Measurements from ENCODE around the gene SCYGR1.
"Not testable (repeated sequence)": the region's sequence is repeated elsewhere in the genome, so short reads cannot be mapped to it uniquely, and the experiment has no call there.

The SCYGR1 gene

DNA sequence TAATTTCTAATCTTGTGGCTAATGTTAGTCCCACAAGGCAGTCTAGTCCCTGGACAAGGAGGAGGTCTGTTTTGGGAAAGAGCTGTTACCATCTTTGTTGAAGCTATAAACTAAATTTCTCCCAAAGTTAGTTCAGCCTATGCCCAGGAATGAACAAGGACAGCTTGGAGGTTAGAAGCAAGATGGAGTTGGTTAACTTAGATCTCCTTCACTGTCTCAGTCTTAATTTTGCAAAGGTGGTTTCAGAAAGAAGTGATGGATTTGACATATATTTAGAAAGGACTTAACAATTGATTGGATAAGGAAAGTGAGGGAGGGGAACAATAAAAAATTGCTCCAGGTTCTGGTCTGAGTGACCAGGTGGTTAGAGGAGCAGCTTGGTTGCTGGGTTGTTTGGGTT lies 14.6 kb upstream of the SCYGR1 start:
- DNase-seq, result no peak

DNA sequence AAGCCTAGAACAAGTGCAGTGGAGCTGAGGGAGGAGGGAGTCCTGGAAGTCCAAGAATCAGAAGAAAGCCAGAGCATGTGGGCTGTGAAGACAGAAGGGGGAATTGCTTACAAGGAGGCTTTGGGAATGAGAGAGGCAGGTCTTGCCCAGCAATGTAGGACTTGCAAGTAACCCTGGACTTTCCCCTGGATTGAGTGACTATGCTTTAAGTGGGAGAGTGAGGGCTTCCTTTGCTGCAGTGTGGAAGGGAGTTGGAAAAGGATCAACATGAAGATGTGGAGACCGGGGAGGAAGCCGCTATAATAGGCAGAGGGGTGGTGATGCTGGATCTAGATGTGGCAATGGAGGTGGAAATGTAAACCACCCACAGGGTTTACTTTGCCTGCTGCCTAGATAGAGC lies 13.8 kb upstream of the SCYGR1 start:
- no peak for DNase-seq

DNA sequence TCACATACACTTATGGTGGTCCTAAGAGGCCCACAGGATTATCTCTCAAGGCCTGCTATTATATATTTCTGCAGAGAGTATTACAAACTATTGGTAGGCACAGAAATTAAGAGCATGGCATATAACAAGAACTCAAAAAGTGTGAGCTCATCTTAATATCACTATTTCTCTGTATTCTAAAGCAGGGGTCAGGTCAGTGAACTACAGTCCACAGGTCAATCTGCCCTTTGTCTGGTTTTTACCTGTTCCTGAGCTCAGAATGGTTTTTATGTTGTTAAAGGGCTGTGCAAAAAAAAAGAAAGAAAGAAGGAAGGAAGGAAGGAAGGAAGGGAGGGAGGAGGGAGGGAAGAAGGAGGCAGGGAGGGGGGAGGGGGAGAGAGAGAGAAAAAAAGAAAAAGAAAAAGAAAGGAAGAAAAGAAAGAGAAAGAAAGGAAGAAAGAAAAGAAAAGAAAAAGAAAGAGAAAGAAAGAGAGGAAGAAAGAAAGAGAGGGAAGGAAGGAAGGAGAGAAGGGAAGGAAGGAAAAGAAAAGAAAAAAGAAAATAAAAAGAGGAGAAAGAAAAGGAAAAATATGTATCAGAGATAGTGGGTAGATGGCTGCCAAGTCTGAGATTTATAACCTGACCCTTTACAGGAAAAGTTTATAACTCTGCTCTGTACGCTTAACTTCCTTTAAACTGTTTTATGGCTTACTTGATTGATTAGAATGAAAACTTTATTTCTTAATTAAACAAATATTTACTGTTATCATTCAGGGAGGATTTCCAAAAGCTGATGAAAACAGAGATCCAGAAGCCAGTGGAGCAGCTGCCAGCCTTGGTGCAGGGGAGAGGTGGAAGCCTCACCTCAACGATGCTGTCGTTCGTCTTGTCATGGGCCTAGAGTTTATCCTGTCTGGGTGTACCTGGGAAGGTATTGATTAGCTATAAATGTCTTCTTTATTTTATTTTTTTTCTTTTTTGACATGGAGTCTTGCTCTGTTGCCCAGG lies 11.2 kb upstream of the SCYGR1 start:
- no peak for DNase-seq

DNA sequence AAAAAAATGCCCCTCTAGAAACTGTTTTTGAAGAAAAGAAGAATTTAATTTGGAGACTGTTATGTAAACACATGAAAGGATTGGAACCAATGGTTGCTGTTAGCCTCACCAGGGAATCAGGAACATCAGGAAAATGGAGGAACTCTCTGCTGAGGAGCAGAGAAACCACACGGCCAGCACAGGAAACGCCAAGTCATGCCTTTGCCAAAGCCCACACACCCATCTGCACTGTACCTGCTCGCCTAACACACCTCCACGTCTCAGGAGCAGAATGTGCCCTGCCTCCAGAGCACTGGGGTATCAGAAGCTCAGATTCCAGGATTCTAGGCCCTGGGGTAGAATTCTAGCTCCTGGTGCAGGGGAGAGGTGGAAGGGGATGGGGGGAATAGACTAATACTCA lies 9.8 kb upstream of the SCYGR1 start:
- DNase-seq, result no peak

GRCh38 chr2:227395556-227395955 lies 7.8 kb upstream of the SCYGR1 start:
- no peak for DNase-seq

DNA sequence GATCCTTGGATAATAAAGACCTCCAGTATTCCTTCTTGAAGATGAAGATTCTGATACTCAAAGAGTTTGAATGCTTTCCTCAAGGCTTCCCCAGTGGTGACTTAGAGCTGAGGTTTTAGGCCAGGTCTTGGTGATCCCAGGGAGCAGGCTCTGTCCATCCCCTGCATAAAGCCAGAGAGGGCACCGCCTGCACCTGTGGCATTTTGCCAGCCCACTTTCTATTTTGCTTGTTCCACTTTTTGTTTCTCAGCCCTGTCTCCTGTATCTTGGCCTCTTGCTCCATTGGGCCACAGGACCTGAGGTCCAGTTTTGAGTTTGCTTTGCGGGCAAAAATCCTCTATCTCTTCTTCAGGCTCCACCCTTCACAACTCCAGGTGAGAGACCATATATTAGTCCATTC lies 6.7 kb upstream of the SCYGR1 start:
- DNase-seq, result no peak

- no peak for DNase-seq
Measured at GRCh38 chr2:227390468-227391256, 2.9 kb upstream of the SCYGR1 start.

DNA sequence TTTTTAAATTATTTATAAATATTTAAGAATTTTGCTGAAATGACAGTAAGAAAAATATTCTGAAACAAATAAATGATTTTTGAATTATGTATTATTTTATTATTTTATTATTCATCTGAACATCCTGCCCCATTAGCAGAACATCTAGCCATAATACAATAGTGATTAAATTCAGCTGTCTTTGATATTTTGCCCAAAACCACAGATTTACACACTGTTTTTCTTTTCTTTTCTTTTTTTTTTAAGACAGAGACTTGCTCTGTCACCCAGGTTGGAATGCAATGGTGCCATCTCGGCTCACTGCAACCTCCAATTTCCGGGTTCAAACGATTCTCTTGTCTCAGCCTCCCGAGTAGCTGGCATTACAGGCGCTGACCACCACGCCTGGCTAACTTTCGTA lies 1.9 kb upstream of the SCYGR1 start:
- DNase-seq, result no peak

- DNase-seq, result no peak
Measured at GRCh38 chr2:227389231-227389630, 1.5 kb upstream of the SCYGR1 start.

GRCh38 chr2:227388537-227389011 lies 825 bp upstream of the SCYGR1 start:
- no peak for DNase-seq

DNA sequence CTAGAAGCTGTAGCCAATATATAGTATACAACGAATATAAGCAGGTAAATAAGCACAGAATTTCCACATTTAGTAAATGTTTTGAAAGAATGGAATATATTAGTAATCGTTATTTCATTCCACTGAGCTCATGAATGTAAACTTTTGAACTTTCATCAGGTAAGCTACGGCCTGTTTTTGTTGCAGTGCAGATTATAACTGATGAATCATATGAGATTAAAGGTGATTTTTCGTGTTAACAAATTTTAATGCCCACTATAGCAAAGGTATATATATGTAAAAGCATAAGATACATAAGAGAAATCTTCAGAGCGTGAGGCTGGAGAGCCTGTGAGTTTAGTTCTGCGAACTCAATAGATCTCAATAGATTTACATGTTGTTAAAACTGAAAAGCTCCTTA lies 1.1 kb downstream of the SCYGR1 start:
- no peak for DNase-seq

DNA sequence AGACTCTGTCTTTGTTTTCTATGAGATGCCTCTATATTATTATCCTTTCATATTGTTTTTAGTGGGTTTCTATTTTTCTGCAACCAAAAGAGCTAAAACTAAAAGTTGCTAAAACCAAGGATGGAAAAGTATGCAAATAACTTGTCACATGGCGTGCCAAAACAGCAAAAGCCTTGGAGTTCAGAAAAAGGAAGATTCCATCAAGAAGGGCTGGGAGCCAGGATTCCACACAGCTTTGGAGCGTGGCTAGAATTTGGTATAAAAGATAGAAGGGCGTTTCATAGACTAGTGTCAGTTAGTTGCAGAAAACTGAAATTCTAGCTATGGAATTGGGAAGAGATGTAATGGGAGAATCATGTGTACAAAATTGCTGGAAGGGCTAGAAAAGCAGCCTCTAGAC lies 4.1 kb downstream of the SCYGR1 start:
- no peak for DNase-seq

GRCh38 chr2:227382241-227382835 lies 5.4 kb downstream of the SCYGR1 start:
- DNase-seq, result not testable (repeated sequence)

DNA sequence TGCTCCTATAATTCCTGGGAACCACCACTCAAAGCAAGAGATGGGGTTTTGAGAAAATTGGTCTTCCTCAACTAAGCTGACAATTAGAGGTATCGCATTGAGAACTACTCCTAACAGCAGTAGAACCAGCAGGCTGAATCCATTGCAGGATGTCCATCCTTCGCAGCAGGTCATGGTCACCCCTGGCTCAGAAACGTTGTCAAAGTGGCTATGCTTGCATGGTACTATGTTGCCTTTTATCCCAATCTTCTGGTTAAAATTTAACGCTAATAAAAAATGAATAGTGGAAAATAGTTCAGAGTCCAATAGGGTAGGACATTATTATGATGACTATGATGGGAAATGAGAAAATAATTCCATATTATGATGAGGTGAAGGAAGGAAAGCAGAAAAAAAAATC lies 8.7 kb downstream of the SCYGR1 start, which contains the start of gene TM4SF20:
TSS of gene TM4SF20 (minus strand) at position 212 of the 400 bp plus-strand sequence. CDS start at position 174, 38 bp downstream.
- no peak for DNase-seq

DNA sequence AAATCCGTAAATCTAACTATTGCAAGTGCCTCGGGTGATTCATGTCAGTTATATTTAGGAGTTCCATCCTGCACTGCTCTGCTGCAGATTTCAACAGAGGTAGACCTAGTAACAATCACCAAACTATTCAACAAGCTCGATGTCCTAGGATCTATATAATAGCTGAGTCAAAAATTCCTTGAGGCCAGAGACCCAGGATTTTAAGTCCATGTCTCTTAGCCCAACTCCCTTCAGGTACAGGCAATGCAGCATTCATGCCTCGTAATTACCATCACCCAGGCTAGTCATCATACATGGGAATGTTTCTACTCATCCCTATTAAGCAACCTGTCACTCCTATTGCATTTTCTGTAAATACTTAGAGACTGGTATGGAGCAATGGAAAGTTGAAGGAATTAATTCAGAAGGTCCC lies 9.4 kb downstream of the SCYGR1 start:
- DNase-seq, result no peak

GRCh38 chr2:227377467-227378351 lies 10.0 kb downstream of the SCYGR1 start:
- DNase-seq, result no peak

- no peak for DNase-seq
Measured at GRCh38 chr2:227376656-227377396, 10.9 kb downstream of the SCYGR1 start.

DNA sequence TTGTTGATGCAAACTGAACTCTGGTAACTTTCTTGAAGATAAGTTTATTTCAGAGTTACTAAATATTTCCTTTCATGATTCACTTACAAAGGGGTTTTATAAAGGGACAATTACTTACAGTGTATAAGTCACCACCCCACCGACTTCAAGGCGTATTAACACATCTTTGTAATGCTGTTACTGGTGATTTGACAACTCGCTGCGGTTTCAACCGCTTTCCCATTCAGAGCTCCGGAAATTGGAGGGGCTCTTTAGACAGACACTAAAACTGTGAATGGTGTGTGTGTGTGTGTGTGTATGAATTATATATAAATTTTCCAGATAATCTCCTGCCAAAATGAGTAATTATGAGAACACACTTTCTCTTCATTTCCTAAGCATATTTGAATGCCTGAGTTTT lies 13.6 kb downstream of the SCYGR1 start:
- DNase-seq, result no peak

- no peak for DNase-seq
Measured at GRCh38 chr2:227373389-227373788, 14.4 kb downstream of the SCYGR1 start.

DNA sequence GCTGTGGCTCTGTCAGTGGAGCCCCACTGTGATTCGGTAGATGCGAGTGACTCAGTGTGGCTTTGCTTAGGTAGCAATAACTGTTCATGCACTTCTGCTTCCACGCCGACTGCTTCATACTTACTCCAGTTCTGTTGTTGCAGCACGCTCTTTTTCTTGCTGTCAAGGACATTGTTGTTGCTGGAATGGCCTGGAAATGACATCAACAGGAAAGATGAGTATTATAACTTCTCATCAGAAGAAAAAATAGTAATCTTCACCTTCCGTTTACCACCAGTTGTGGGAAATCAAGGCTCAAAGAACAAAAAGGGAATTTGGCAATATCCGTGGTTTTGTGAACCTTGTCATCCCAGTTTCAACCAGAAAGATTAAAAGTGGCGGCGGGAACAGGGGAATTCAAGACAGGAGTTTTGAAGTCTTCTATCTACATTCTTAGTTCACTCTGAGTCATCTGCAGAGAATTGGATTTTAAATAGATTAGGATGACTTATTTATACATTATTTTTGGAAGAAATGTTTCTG lies 16.9 kb downstream of the SCYGR1 start:
- DNase-seq, result no peak

DNA sequence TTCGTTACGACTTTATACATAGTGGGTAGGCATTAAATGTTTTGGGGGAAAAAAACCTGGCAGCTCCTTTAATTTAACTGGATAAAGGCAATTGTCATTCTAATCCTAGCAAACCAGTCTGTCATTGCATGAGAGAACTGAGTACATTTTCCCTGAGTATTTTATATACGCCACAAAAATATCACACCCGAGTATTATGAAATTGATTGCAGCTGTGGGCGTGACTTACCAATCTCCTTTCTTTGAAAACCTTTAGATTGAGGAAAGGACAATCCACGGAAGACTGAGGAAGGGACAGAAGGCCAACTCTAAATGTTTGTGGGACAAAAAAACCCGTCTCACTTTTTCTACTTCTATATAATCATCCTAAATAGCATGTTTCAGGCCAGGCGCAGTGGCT lies 17.7 kb downstream of the SCYGR1 start:
- DNase-seq, result no peak
